ENCODE results near the gene STOX2. TPM values are rescaled to one million over a fixed set of nuclear protein-coding genes. Genes with fewer than 3 reads are reported as not detected.

The STOX2 gene
- total and polyA plus RNA-seq, 8 donors = 0.29 to 55.8 (median 3.9) TPM

DNA sequence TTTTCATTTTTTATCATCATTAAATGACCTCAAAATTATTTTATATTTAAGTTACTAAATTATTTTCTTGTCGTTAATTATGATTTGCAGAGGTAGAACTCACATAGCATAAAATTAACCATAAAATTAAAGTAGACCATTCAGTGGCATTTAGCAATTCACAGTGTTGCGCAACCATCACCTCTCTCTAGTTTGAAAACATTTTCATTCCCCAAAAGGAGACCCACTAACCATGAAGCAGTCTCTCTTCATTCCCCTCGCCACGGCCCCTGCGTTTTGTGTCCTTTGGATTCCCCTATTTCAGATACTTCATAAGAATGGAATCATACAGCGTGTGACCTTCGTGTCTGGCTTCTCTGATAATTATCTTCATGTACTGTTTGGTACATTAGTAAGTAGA is 157.7 kb downstream of the STOX2 start:
- no peaks in the 10 kb centered on the region for H3K36me3 ChIP-seq
- 89 to 96% (median 93%) methylated on average over 7 of the region's 7 CpGs for WGBS, 5 donors
- TF ChIP-seq EP300 (IDR thresholded peaks at IDR 0.05) (no peak), POLR2A (IDR thresholded peaks at IDR 0.05) (no peak), POLR2AphosphoS5 (IDR thresholded peaks at IDR 0.05) (no peak)
- TF ChIP-seq, protein P1, sequence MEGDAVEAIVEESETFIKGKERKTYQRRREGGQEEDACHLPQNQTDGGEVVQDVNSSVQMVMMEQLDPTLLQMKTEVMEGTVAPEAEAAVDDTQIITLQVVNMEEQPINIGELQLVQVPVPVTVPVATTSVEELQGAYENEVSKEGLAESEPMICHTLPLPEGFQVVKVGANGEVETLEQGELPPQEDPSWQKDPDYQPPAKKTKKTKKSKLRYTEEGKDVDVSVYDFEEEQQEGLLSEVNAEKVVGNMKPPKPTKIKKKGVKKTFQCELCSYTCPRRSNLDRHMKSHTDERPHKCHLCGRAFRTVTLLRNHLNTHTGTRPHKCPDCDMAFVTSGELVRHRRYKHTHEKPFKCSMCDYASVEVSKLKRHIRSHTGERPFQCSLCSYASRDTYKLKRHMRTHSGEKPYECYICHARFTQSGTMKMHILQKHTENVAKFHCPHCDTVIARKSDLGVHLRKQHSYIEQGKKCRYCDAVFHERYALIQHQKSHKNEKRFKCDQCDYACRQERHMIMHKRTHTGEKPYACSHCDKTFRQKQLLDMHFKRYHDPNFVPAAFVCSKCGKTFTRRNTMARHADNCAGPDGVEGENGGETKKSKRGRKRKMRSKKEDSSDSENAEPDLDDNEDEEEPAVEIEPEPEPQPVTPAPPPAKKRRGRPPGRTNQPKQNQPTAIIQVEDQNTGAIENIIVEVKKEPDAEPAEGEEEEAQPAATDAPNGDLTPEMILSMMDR (IDR thresholded peaks at IDR 0.05) = no peak
- H3K27me3 ChIP-seq = no peaks in the 10 kb centered on the region
- DNase-seq = no peak
- intact Hi-C loops (cut with DNase I; ENCODE audit: low total_unique reads) = no loop called here
- no peak overlapping the region for H3K27ac ChIP-seq
- H3K9me3 ChIP-seq = no peaks in the 10 kb centered on the region
- H3K4me1 ChIP-seq = peaks cover 0 to 10% (median 7%) of the 10 kb centered on the region in 4 donors
- H3K4me3 ChIP-seq = no peak overlapping the region

DNA sequence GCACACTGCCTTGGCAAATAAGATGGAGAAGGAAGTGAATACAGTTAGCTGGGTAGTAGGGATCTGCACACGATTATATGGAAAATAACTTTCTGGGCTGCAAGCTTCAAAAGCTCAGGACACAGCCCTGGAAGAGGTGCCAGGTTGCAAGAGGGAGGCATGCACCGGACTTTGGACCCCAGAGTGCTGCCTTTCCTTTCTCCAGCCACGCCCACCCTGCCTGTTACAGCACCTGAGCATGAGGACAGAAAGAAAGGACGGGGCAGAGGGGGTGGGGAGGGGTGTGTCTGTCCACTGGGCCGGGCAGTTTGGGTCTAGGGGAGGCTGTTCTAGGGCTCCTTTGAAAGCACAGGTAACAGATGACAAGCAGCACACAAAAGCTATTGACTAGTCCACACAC is 159.8 kb downstream of the STOX2 start:
- DNase-seq = peak; percentile 74 to 84

DNA sequence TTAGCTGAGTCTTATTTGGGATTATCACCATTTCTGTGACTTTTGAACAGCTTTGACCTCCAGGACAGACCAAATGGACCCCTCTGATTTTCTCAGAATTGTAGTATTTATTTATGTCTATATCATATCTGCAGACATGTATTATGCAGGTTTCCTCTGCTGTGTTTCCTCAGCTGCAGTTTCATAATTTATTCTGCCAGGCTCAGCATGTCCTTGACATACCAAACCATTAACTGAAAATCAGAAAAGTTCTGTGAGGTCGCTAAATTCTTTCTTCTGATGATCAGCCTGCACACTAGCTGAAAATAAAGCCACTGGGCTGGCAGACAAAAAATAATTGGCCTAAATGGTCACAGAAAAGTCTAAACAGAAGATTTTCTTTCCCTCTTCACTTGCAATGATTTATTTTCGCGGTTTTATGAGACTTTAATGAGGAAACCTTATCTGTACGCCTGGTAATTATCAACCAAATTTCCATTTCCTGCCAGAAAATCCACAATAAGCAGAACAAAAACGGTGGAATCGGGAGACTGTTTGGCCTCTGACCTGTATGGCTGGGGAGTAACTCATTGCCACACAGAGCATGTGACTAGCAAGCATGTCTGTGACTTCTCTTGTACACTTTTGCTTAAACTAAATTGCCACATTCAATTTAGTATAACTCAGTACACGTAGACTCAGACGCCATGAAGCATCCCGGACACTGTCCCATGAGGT is 161.6 kb downstream of the STOX2 start:
- Histone ChIP-seq H3K4me1 (peaks cover 0 to 10% (median 7%) of the 10 kb centered on the region in 4 donors), H3K9me3 (peaks cover 0 to 6% (median 0%) of the 10 kb centered on the region in 4 donors), H3K27me3 (no peaks in the 10 kb centered on the region), H3K4me3 (no peak overlapping the region), H3K27ac (peak overlapping the region in 1 of 5 donors; percentile 42), H3K36me3 (no peaks in the 10 kb centered on the region)
- 46 to 50% (median 48%) methylated on average over 9 of the region's 9 CpGs for WGBS, 5 donors
- peak in 1 of 2 donors; percentile 30 for DNase-seq
- intact Hi-C loops (cut with DNase I; ENCODE audit: low total_unique reads) = no loop called here
- TF ChIP-seq POLR2AphosphoS5 (IDR thresholded peaks at IDR 0.05) = no peak
- TF ChIP-seq POLR2A (IDR thresholded peaks at IDR 0.05) = no peak
- TF ChIP-seq EP300 (IDR thresholded peaks at IDR 0.05) = no peak
- TF ChIP-seq, protein P1 (IDR thresholded peaks at IDR 0.05) = no peak

More for the DNA sequence above, 159.8 kb downstream of the STOX2 start:
- Histone ChIP-seq H3K36me3 (no peaks in the 10 kb centered on the region), H3K4me3 (no peak overlapping the region), H3K4me1 (peaks cover 0 to 10% (median 7%) of the 10 kb centered on the region in 4 donors), H3K9me3 (no peaks in the 10 kb centered on the region), H3K27me3 (no peaks in the 10 kb centered on the region), H3K27ac (no peak overlapping the region)
- TF ChIP-seq POLR2A (IDR thresholded peaks at IDR 0.05) (no peak), POLR2AphosphoS5 (IDR thresholded peaks at IDR 0.05) (no peak), EP300 (IDR thresholded peaks at IDR 0.05) (no peak)
- TF ChIP-seq, protein P1 (IDR thresholded peaks at IDR 0.05) = no peak
- 21 to 65% (median 44%) methylated on average over 5 of the region's 5 CpGs for WGBS, 5 donors
- intact Hi-C loops (cut with DNase I; ENCODE audit: low total_unique reads) = no loop called here

DNA sequence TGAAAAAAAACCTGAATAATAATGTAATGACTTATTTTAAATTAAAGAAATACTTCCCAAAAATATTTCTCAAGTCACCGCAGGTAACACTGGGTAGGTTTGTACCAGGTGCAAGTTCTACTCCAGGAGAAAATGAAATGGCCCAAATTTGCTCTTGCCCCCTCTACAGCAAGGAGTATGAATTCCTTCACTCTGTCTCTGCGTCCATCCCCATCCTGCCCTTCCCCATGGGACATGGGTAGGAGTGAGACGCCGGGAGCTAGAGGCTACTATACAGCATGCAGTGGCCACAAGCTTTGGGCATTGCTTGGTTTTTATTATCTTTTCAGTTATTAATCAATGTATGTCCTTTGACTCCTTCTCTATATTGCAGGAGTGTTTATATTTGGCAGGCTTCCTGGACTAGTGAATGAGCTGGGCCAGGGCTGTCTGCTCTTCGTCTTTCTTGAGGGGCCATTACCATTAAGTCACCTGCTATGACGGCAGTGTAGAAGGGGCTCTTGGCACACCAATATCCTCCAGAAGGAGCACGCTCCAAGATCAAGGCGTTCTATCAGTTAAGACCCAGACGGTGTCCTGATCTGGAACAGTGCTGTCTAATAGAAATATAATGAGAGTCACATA is 162.9 kb downstream of the STOX2 start:
- H3K4me1 ChIP-seq = peaks cover 0 to 10% (median 7%) of the 10 kb centered on the region in 4 donors
- H3K27ac ChIP-seq = no peak overlapping the region
- intact Hi-C loops (cut with DNase I; ENCODE audit: low total_unique reads) = no loop called here
- H3K27me3 ChIP-seq = no peaks in the 10 kb centered on the region
- H3K36me3 ChIP-seq = no peaks in the 10 kb centered on the region
- TF ChIP-seq POLR2AphosphoS5 (IDR thresholded peaks at IDR 0.05) (no peak), EP300 (IDR thresholded peaks at IDR 0.05) (no peak), POLR2A (IDR thresholded peaks at IDR 0.05) (no peak)
- TF ChIP-seq, protein P1 (IDR thresholded peaks at IDR 0.05) = no peak
- peaks cover 0 to 19% (median 9%) of the 10 kb centered on the region in 4 donors for H3K9me3 ChIP-seq
- 68 to 83% (median 70%) methylated on average over 9 of the region's 9 CpGs for WGBS, 5 donors
- no peak overlapping the region for H3K4me3 ChIP-seq
- peak in 1 of 2 donors; percentile 41 for DNase-seq

Other genes with a start within 250 kb of the STOX2 start
- gene RWDD4, start 246.1 kb upstream of the STOX2 start, total RNA-seq = 10 to 100 TPM in 3 of 5 donors, 1 to 10 TPM in 2; 3.8 to 36.4 (median 11.2) TPM
- 10 to 100 TPM; 14.1 to 22.1 (median 15.1) TPM for gene RWDD4, start 246.1 kb upstream of the STOX2 start, polyA plus RNA-seq
- gene TRAPPC11, start 246.0 kb upstream of the STOX2 start, total RNA-seq = 100 to 1,000 TPM in 1 of 5 donors, 10 to 100 TPM in 4; 47.5 to 173 (median 93.1) TPM
- gene TRAPPC11, start 246.0 kb upstream of the STOX2 start, polyA plus RNA-seq = 10 to 100 TPM; 10.6 to 13.3 (median 12.5) TPM